ENCODE results near the gene PCDHA6. TPM values are rescaled to one million over a fixed set of nuclear protein-coding genes. Genes with fewer than 3 reads are reported as not detected.

The PCDHA6 gene
- total and polyA plus RNA-seq, 2 donors (not counting 3 experiments of a cell fraction or from before 2014, with no cell fraction given) = 0.04 to 0.18 TPM

DNA sequence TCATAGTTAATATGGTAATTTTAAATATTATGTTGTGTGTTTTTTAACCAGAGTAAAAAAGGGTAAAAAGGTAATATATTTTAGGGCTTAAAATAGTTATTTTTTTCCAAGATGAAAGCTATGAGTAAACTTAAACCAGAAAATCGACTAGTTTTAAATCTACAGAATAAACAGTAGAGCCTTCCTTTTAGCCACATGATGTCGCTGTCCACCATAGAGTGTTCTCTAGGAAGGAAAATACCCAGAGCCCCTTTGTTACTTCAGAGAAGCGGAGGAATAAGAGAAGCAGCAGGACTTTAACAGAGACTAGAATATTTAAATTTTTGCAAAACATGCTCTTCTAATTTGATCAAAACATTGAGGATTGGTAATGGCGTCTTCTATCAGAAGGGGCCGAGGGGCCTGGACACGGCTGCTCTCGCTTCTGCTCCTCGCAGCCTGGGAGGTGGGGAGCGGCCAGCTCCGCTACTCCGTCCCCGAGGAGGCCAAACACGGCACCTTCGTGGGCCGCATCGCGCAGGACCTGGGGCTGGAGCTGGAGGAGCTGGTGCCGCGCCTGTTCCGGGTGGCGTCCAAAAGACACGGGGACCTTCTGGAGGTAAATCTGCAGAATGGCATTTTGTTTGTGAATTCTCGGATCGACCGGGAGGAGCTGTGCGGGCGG is 33.0 kb upstream of the PCDHA6 start, which contains the start of gene PCDHA2:
TSS of gene PCDHA2 (plus strand) at position 258 of the 664 bp plus-strand sequence.
- CTCF ChIA-PET = interaction anchor here (1.0 to 1.8 kb wide), 3 partner anchors 11 to 246 kb away, joined by 4 to 5 read pairs (median 4); no protein-coding TSS in a partner anchor
- Histone ChIP-seq H3K27ac (ENCODE audit: insufficient read depth, low read depth, low read length) (no peak within 1 kb of the TSS), H3K36me3 (ENCODE audit: control insufficient read depth in 2 of 2, extremely low read depth in 1 of 2, insufficient read depth in 2 of 2, low read length in 2 of 2) (no peaks in the 10 kb centered on the region), H3K9me1 (replicated peaks; ENCODE audit: control insufficient read depth, extremely low read depth, insufficient read depth, low read length) (no peaks in the 10 kb centered on the region), H4K20me1 (replicated peaks; ENCODE audit: control insufficient read depth, extremely low read depth, insufficient read depth, low read length) (no peaks in the 10 kb centered on the region), H3K9ac (replicated peaks; ENCODE audit: extremely low read depth, insufficient read depth, low read length) (no peak within 1 kb of the TSS), H3K79me2 (ENCODE audit: control insufficient read depth, insufficient read depth, low read length) (no peaks in the 10 kb centered on the region), H2AFZ (ENCODE audit: low read depth, low read length) (no peak within 1 kb of the TSS), H3K4me2 (ENCODE audit: insufficient read depth, low read length) (no peak within 1 kb of the TSS), H3K9me3 (replicated peaks; ENCODE audit: control insufficient read depth, insufficient read depth, low read length) (no peaks in the 10 kb centered on the region), H3K4me1 (ENCODE audit: control insufficient read depth, extremely low read depth, insufficient read depth, low read length) (no peaks in the 10 kb centered on the region), H3K27me3 (ENCODE audit: control insufficient read depth in 2 of 2, insufficient read depth in 2 of 2, low read length in 2 of 2) (no peaks in the 10 kb centered on the region), H3K4me3 (replicated peaks in 1 of 3; ENCODE audit: insufficient read depth in 1 of 3, low read depth in 1 of 3, low read length in 3 of 3) (no peak within 1 kb of the TSS)
- no peak for TF ChIP-seq FOS (IDR thresholded peaks at IDR 0.05; ENCODE audit: borderline replicate concordance, insufficient read depth, low read length)
- TF ChIP-seq, protein P1, sequence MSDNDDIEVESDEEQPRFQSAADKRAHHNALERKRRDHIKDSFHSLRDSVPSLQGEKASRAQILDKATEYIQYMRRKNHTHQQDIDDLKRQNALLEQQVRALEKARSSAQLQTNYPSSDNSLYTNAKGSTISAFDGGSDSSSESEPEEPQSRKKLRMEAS (IDR thresholded peaks at IDR 0.05; ENCODE audit: insufficient read depth, insufficient read length) = no peak
- no peak for TF ChIP-seq JUN (IDR thresholded peaks at IDR 0.05; ENCODE audit: borderline replicate concordance, insufficient read depth, insufficient read length, low read depth)
- no peak for TF ChIP-seq MYC (IDR thresholded peaks at IDR 0.05; ENCODE audit: low read depth, low read length)
- no peak for TF ChIP-seq EZH2 (IDR thresholded peaks at IDR 0.05; ENCODE audit: borderline replicate concordance, low read depth, low read length, severe bottlenecking)
- no peak for TF ChIP-seq POLR2A (IDR thresholded peaks at IDR 0.05; ENCODE audit: low read depth, low read length)
- TF ChIP-seq, protein P2, sequence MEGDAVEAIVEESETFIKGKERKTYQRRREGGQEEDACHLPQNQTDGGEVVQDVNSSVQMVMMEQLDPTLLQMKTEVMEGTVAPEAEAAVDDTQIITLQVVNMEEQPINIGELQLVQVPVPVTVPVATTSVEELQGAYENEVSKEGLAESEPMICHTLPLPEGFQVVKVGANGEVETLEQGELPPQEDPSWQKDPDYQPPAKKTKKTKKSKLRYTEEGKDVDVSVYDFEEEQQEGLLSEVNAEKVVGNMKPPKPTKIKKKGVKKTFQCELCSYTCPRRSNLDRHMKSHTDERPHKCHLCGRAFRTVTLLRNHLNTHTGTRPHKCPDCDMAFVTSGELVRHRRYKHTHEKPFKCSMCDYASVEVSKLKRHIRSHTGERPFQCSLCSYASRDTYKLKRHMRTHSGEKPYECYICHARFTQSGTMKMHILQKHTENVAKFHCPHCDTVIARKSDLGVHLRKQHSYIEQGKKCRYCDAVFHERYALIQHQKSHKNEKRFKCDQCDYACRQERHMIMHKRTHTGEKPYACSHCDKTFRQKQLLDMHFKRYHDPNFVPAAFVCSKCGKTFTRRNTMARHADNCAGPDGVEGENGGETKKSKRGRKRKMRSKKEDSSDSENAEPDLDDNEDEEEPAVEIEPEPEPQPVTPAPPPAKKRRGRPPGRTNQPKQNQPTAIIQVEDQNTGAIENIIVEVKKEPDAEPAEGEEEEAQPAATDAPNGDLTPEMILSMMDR (IDR thresholded peaks at IDR 0.05; ENCODE audit: extremely low read depth in 1 of 2, insufficient read depth in 1 of 2, low read depth in 1 of 2, low read length in 2 of 2) = no peak
- TF ChIP-seq GATA2 (IDR thresholded peaks at IDR 0.05; ENCODE audit: insufficient read depth, insufficient read length, low read depth, low read length) = no peak
- no peak for TF ChIP-seq POLR2AphosphoS5 (IDR thresholded peaks at IDR 0.05; ENCODE audit: insufficient read depth, low read depth, low read length)
- BruUV-seq (replicated peaks) = no TSS peak
- FAIRE-seq = no peak
- no peak for DNase-seq (ENCODE audit: low read depth, low spot score)
- POLR2A ChIA-PET = no interaction called here
- intact Hi-C loops (cut with micrococcal nuclease) = no loop called here
- dilution Hi-C loops (cut with MboI; ENCODE audit: extremely low pct_ligation_motif_present, low sequenced_read_pairs) = no loop called here

Measured in endothelial cell of umbilical vein (primary cell).